ENCODE measurements around the gene BRPF1.
A peak's percentile ranks its signal among the peaks of the same experiment; 100 is the strongest.

BRPF1 gene

DNA sequence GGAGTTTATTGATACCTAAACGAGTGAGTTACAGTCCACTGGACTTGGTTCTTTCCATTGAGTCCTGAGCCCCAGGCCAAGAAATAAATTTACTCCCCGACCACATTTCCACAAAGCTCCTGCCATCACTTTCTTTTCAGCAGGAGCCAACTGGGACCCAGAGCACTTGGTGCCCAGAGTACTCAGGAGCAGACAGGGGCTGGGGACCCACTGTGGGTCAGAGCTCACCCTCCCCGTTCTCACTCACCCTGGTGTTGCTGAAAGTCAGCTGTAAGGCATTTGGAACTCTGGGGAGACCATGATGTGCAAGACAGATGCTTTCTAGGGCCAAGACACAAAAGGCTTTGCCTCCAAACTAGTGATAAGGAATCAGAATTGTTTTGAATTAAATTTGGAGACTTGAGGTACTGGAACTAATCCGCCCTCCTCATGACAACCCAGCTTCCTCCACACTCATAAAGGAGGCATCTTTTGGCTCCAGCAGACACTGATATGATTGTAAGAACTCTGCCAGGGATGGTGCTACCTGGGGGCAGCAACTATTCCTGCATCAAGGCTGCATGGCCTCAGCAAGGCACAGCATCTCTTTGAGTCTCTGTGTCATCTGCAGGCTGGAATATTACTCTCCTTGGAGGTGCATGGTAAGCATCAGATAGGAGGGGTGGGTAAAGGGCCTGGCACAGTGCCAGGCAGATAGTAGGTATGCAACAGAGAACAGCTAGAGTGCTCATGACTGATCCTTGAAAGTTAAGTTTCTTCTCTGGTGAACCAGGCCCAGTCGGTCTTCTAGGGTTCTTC lies 45.6 kb downstream of the BRPF1 start:
- H3K4me1 ChIP-seq (ENCODE audit: control insufficient read depth in 1 of 2, insufficient read depth in 2 of 2, low read length in 2 of 2), result peaks cover 43 to 45% of the 10 kb centered on the region in 2 donors

DNA sequence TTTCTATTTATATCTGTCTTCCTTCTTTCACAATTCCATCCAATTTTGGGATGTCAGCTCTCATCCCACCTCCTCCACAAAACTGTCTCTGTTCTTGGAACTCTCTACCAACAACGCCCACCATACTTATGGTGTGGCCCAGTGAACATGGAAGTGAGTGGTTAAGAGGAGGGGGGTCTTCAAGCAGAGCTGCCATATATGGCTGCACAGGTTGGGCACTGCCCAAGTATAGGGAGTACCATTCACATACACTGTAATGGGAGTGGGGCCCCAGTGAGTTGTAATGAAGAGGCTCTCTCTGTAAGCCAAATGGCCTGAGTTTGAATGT lies 46.1 kb downstream of the BRPF1 start:
- Histone ChIP-seq H3K9me3 (ENCODE audit: control insufficient read depth in 1 of 2, low read length in 2 of 2) (no peaks in the 10 kb centered on the region), H3K9ac (ENCODE audit: low read depth in 1 of 2, low read length in 2 of 2) (no peak overlapping the region), H3K4me3 (ENCODE audit: low read depth in 1 of 2, low read length in 2 of 2) (no peak overlapping the region), H3K27ac (ENCODE audit: low read depth, low read length) (no peak overlapping the region), H3K4me1 (ENCODE audit: control insufficient read depth in 1 of 2, insufficient read depth in 2 of 2, low read length in 2 of 2) (peaks cover 43 to 45% of the 10 kb centered on the region in 2 donors), H3K36me3 (ENCODE audit: control insufficient read depth in 1 of 2, insufficient read depth in 2 of 2, low read length in 2 of 2) (peaks cover 8 to 12% of the 10 kb centered on the region in 2 donors), H3K27me3 (ENCODE audit: control insufficient read depth in 1 of 2, insufficient read depth in 2 of 2, low read length in 2 of 2) (no peaks in the 10 kb centered on the region)

More for the DNA sequence above, 45.6 kb downstream of the BRPF1 start:
- no peaks in the 10 kb centered on the region for H3K9me3 ChIP-seq (ENCODE audit: control insufficient read depth in 1 of 2, low read length in 2 of 2)
- H3K4me3 ChIP-seq (ENCODE audit: low read depth in 1 of 2, low read length in 2 of 2), result no peak overlapping the region
- H3K36me3 ChIP-seq (ENCODE audit: control insufficient read depth in 1 of 2, insufficient read depth in 2 of 2, low read length in 2 of 2), result peaks cover 2 to 7% of the 10 kb centered on the region in 2 donors
- no peaks in the 10 kb centered on the region for H3K27me3 ChIP-seq (ENCODE audit: control insufficient read depth in 1 of 2, insufficient read depth in 2 of 2, low read length in 2 of 2)
- no peak overlapping the region for H3K27ac ChIP-seq (ENCODE audit: low read depth, low read length)
- no peak overlapping the region for H3K9ac ChIP-seq (ENCODE audit: low read depth in 1 of 2, low read length in 2 of 2)

DNA sequence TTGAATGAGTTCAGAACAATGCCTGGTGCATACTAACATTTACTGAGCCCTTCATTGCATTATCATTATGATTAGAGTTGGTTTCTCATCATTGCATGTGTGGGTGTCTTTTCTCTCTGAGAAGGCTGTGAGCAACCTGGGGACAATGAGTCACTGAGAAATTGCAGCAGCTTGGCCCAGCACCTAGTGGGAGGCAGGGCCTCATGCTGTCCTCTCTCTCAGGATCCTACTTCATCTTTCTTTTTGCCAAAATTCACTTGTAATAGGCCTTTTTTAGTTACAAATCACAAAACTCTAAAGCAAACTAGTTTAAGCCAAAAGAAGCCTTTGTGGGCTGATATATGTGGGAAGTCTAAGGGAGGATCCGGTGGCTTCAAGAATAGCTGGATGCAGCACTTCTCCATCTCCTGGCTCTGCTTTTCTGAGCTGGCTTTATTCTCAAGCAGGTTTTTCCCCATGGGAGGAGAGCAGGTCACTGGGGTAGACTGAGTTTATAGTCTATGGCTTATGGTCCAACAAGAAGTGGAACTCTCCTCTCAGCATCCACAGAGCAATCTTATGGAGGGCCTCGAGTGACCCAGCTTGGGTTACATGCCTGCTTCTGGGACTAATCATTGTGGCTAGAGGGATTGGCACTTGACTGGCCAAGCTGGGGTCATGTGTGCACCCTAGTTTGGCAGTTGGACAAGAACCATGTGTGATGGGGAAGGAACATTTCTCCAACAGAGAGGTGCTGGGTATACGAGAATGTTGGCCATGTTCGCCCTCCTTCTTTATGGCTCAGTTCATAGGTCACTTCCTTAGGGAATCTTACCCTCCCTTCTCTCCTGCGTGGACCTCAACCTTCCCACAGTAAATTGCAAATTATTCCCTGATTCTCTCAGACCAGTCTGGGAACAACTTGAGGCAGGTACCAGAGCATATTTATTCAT lies 46.9 kb downstream of the BRPF1 start:
- no peak overlapping the region for H3K27ac ChIP-seq (ENCODE audit: low read depth, low read length)
- H3K9ac ChIP-seq (ENCODE audit: low read depth in 1 of 2, low read length in 2 of 2), result peak overlapping the region in 1 of 2 donors; percentile 10
- H3K27me3 ChIP-seq (ENCODE audit: control insufficient read depth in 1 of 2, insufficient read depth in 2 of 2, low read length in 2 of 2), result no peaks in the 10 kb centered on the region
- H3K36me3 ChIP-seq (ENCODE audit: control insufficient read depth in 1 of 2, insufficient read depth in 2 of 2, low read length in 2 of 2), result peaks cover 10 to 12% of the 10 kb centered on the region in 2 donors
- H3K9me3 ChIP-seq (ENCODE audit: control insufficient read depth in 1 of 2, low read length in 2 of 2), result no peaks in the 10 kb centered on the region
- H3K4me3 ChIP-seq (ENCODE audit: low read depth in 1 of 2, low read length in 2 of 2), result peak overlapping the region in 1 of 2 donors; percentile 1
- H3K4me1 ChIP-seq (ENCODE audit: control insufficient read depth in 1 of 2, insufficient read depth in 2 of 2, low read length in 2 of 2), result peaks cover 43 to 45% of the 10 kb centered on the region in 2 donors

DNA sequence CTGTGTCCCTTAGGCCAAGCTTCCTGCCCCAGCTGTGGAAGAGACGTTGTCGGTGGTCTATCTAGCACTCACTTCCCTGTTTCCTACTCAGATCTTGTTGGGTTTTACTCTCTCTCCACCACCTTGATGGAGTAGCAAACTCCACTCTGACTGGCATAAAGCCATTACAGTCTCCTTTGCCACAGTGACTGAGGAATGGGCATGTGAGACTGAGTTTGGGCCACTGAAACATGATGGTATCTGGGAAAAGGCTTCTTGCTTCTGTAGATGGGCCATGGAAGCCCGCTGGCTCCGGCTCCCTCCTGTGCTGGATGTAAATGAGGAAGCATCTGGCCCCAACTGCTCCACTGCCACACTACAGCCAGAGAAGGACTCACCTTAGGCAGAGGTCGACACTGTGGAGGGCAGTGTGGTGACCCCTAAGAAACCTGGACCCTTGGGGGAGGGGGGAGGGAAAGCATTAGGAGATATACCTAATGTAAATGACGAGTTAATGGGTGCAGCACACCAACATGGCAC lies 47.6 kb downstream of the BRPF1 start:
- Histone ChIP-seq H3K9ac (ENCODE audit: low read depth in 1 of 2, low read length in 2 of 2) (peak overlapping the region in 1 of 2 donors; percentile 10), H3K4me3 (ENCODE audit: low read depth in 1 of 2, low read length in 2 of 2) (peak overlapping the region in 1 of 2 donors; percentile 1), H3K4me1 (ENCODE audit: control insufficient read depth in 1 of 2, insufficient read depth in 2 of 2, low read length in 2 of 2) (peaks cover 43 to 45% of the 10 kb centered on the region in 2 donors), H3K36me3 (ENCODE audit: control insufficient read depth in 1 of 2, insufficient read depth in 2 of 2, low read length in 2 of 2) (peaks cover 10 to 18% of the 10 kb centered on the region in 2 donors), H3K27ac (ENCODE audit: low read depth, low read length) (peak overlapping the region; percentile 15), H3K27me3 (ENCODE audit: control insufficient read depth in 1 of 2, insufficient read depth in 2 of 2, low read length in 2 of 2) (no peaks in the 10 kb centered on the region), H3K9me3 (ENCODE audit: control insufficient read depth in 1 of 2, low read length in 2 of 2) (no peaks in the 10 kb centered on the region)

DNA sequence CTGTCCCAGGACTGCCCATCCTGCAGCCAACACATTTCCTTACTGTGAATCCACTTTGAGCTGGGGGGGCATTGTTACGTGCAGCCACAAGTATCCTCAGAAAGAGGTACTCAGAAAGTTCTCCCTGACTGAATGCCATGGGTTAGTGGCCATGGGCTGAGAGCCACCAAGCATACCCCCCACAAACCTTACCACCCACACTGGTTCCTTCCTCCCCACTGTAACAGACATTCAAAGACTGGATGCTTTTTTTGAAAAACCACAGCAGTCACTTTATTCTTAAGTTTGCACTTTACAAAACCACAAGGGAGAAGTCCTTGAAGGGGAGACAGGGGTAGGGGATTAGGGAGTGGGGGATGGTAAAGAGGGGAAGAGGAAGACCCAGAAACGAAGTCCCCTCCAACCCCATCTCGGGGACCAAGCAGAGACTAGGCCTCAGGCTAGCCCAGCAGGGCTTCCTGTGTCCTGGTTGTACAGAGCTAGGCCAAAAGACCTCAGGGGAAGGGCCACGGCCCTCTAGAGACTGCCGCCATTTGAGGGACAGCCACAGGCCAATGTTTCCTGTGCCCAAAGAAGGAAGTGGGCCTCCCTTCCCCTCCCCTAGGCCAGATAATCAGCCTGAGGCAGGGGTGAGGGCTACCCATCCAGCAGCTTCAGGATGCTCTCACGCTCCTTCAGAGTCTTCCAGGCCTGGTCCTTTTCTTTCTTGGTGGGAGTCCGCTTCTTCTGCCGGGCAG lies 48.4 kb downstream of the BRPF1 start:
- peak overlapping the region; percentile 50 for H3K27ac ChIP-seq (ENCODE audit: low read depth, low read length)
- no peaks in the 10 kb centered on the region for H3K27me3 ChIP-seq (ENCODE audit: control insufficient read depth in 1 of 2, insufficient read depth in 2 of 2, low read length in 2 of 2)
- H3K36me3 ChIP-seq (ENCODE audit: control insufficient read depth in 1 of 2, insufficient read depth in 2 of 2, low read length in 2 of 2), result peaks cover 10 to 20% of the 10 kb centered on the region in 2 donors
- peaks cover 43 to 45% of the 10 kb centered on the region in 2 donors for H3K4me1 ChIP-seq (ENCODE audit: control insufficient read depth in 1 of 2, insufficient read depth in 2 of 2, low read length in 2 of 2)
- no peak overlapping the region for H3K4me3 ChIP-seq (ENCODE audit: low read depth in 1 of 2, low read length in 2 of 2)
- no peaks in the 10 kb centered on the region for H3K9me3 ChIP-seq (ENCODE audit: control insufficient read depth in 1 of 2, low read length in 2 of 2)
- H3K9ac ChIP-seq (ENCODE audit: low read depth in 1 of 2, low read length in 2 of 2), result peak overlapping the region in 1 of 2 donors; percentile 5

DNA sequence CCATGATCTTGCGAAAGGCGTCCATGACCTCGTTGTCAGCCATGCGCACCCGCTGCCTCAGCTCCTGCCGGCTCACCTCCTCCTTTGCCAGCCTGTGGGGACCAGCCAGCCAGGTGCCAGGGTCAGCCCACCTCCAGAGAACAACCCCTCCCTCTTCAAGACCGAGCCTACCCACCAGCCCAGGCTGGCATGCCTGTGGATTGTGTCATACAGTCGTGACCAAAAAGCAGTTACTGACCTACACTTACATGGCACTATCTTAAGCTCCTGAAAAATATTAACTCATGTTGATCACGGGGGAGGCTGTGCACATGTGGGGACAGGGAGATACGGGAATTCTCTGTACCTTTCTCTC lies 48.9 kb downstream of the BRPF1 start:
- H3K9ac ChIP-seq (ENCODE audit: low read depth in 1 of 2, low read length in 2 of 2), result peak overlapping the region in 1 of 2 donors; percentile 15
- peaks cover 13 to 25% of the 10 kb centered on the region in 2 donors for H3K36me3 ChIP-seq (ENCODE audit: control insufficient read depth in 1 of 2, insufficient read depth in 2 of 2, low read length in 2 of 2)
- peak overlapping the region; percentile 50 for H3K27ac ChIP-seq (ENCODE audit: low read depth, low read length)

DNA sequence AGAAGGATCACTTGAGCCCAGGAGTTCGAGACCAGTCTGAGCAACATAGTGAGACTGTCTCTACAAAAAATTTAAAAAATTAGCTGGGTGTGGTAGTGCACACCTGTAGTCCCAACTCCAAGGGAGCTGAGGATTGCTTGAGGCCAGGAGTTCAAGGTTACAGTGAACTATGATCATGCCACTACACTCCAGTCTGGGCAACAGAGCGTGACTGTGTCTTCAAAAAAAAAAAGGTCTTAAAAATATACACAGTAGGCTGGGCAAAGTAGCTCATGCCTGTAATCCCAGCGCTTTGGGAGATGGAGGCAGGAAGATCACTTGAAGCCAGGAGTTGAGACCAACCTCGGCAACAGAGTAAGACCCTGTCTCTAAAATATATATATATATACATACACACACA lies 49.4 kb downstream of the BRPF1 start:
- Histone ChIP-seq H3K4me1 (ENCODE audit: control insufficient read depth in 1 of 2, insufficient read depth in 2 of 2, low read length in 2 of 2) (peaks cover 43 to 45% of the 10 kb centered on the region in 2 donors), H3K27ac (ENCODE audit: low read depth, low read length) (no peak overlapping the region), H3K9ac (ENCODE audit: low read depth in 1 of 2, low read length in 2 of 2) (no peak overlapping the region), H3K9me3 (ENCODE audit: control insufficient read depth in 1 of 2, low read length in 2 of 2) (no peaks in the 10 kb centered on the region), H3K36me3 (ENCODE audit: control insufficient read depth in 1 of 2, insufficient read depth in 2 of 2, low read length in 2 of 2) (peaks cover 16 to 28% of the 10 kb centered on the region in 2 donors), H3K4me3 (ENCODE audit: low read depth in 1 of 2, low read length in 2 of 2) (no peak overlapping the region), H3K27me3 (ENCODE audit: control insufficient read depth in 1 of 2, insufficient read depth in 2 of 2, low read length in 2 of 2) (no peaks in the 10 kb centered on the region)

More for the DNA sequence above, 48.9 kb downstream of the BRPF1 start:
- no peak overlapping the region for H3K4me3 ChIP-seq (ENCODE audit: low read depth in 1 of 2, low read length in 2 of 2)
- H3K27me3 ChIP-seq (ENCODE audit: control insufficient read depth in 1 of 2, insufficient read depth in 2 of 2, low read length in 2 of 2), result no peaks in the 10 kb centered on the region
- peaks cover 43 to 45% of the 10 kb centered on the region in 2 donors for H3K4me1 ChIP-seq (ENCODE audit: control insufficient read depth in 1 of 2, insufficient read depth in 2 of 2, low read length in 2 of 2)
- no peaks in the 10 kb centered on the region for H3K9me3 ChIP-seq (ENCODE audit: control insufficient read depth in 1 of 2, low read length in 2 of 2)

DNA sequence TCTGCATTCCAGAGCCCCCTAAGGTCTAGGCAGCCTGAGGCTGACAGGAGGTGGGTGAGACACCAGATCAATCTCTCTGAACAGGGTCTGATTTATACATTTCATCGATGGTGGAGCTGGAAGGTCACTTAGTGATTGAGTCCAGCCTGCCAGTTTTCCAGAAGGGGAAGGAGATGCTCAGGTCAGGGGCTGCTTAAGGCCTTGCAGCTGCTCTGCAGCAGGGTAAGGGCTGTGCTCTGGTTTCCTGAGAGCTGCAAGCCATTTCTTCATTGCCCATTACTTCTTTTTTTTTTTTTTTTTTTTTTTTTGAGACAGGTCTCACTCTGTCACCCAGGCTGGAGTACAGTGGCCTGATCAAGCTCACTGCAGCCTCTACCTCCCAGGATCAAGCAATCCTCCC lies 50.0 kb downstream of the BRPF1 start:
- no peaks in the 10 kb centered on the region for H3K9me3 ChIP-seq (ENCODE audit: control insufficient read depth in 1 of 2, low read length in 2 of 2)
- no peaks in the 10 kb centered on the region for H3K27me3 ChIP-seq (ENCODE audit: control insufficient read depth in 1 of 2, insufficient read depth in 2 of 2, low read length in 2 of 2)
- peaks cover 20 to 34% of the 10 kb centered on the region in 2 donors for H3K36me3 ChIP-seq (ENCODE audit: control insufficient read depth in 1 of 2, insufficient read depth in 2 of 2, low read length in 2 of 2)
- no peak overlapping the region for H3K4me3 ChIP-seq (ENCODE audit: low read depth in 1 of 2, low read length in 2 of 2)
- H3K9ac ChIP-seq (ENCODE audit: low read depth in 1 of 2, low read length in 2 of 2), result no peak overlapping the region
- H3K4me1 ChIP-seq (ENCODE audit: control insufficient read depth in 1 of 2, insufficient read depth in 2 of 2, low read length in 2 of 2), result peaks cover 43 to 45% of the 10 kb centered on the region in 2 donors
- no peak overlapping the region for H3K27ac ChIP-seq (ENCODE audit: low read depth, low read length)

DNA sequence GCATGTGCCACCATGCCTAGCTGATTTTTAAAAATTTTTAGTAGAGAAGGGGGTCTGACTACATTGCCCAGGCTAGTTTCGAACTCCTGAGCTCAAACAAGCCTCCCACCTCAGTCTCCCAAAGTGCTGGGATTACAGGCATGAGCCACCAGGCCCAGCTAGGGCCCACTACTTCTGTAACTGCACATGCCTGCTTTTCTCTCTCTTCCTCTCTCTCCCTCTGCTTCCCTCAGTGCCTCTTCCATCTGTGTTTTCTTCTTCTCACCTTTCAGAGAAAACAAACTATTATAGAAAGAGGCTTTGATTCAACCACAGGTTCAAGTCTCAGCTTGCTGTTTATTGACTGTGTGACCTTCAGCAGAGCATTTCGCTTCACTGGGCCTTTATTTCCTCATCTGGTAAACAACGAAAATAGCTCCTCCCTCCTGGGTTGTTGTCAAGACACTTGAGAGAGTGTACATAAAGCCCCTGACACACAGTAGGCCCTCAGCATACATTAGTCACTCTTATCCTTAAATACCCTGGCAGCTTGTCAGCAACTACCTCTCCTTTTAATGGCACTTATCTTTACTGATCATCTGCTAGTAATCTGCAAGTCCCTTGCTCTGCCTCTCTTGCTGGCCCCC lies 50.6 kb downstream of the BRPF1 start:
- H3K27ac ChIP-seq (ENCODE audit: low read depth, low read length), result no peak overlapping the region
- H3K36me3 ChIP-seq (ENCODE audit: control insufficient read depth in 1 of 2, insufficient read depth in 2 of 2, low read length in 2 of 2), result peaks cover 20 to 38% of the 10 kb centered on the region in 2 donors
- no peak overlapping the region for H3K4me3 ChIP-seq (ENCODE audit: low read depth in 1 of 2, low read length in 2 of 2)
- H3K27me3 ChIP-seq (ENCODE audit: control insufficient read depth in 1 of 2, insufficient read depth in 2 of 2, low read length in 2 of 2), result no peaks in the 10 kb centered on the region
- no peak overlapping the region for H3K9ac ChIP-seq (ENCODE audit: low read depth in 1 of 2, low read length in 2 of 2)
- H3K4me1 ChIP-seq (ENCODE audit: control insufficient read depth in 1 of 2, insufficient read depth in 2 of 2, low read length in 2 of 2), result peaks cover 43 to 45% of the 10 kb centered on the region in 2 donors
- no peaks in the 10 kb centered on the region for H3K9me3 ChIP-seq (ENCODE audit: control insufficient read depth in 1 of 2, low read length in 2 of 2)
